Kidney epithelial cell (primary cell): ENCODE results near the gene CHCHD3. TPM values are rescaled to one million over a fixed set of nuclear protein-coding genes. Genes with fewer than 3 reads are reported as not detected.

Source experiments
- DNase-seq: peaks from one replicate; pipeline ENCODE4 v3.0.0-alpha.2; 2010; ENCODE audit warnings: low read depth
- H3K27me3 ChIP-seq: 2 replicates; pipeline ENCODE4 v1.6.0; 2011; ENCODE audit warnings: low read length; ENCODE audit not compliant: control insufficient read depth, insufficient read depth
- H3K36me3 ChIP-seq: 2 replicates; pipeline ENCODE4 v1.5.1; 2011; ENCODE audit warnings: low read length; ENCODE audit not compliant: control insufficient read depth, insufficient read depth
- H3K4me3 ChIP-seq: 2 replicates; pipeline ENCODE4 v1.5.1; 2011; ENCODE audit warnings: low read depth, mild to moderate bottlenecking, control low read depth, low read length
- CTCF ChIP-seq: IDR thresholded peaks from 2 replicates; pipeline ENCODE4 v1.5.1; 2011; ENCODE audit warnings: mild to moderate bottlenecking, moderate library complexity, low read length, control low read depth, inconsistent platforms; ENCODE audit not compliant: insufficient read depth, poor library complexity, severe bottlenecking
- total RNA-seq: library from RNA; depleted of rRNA; stranded (reverse); fragments of >200 nt; gene quantifications from 2 replicates; pipeline ENCODE4 v1.2.3, GENCODE V29; 2015

Gene CHCHD3
- total RNA-seq, 1 donor from 2014 or later, result 119 TPM

- no peak for TF ChIP-seq CTCF
Observed at GRCh38 chr7:132965951-132966350, 115.9 kb downstream of the CHCHD3 start.

GRCh38 chr7:132964876-132965275 lies 117.0 kb downstream of the CHCHD3 start:
- no peak for DNase-seq
- no peak for TF ChIP-seq CTCF
- no peaks in the 10 kb centered on the region for H3K36me3 ChIP-seq
- H3K27me3 ChIP-seq, result no peaks in the 10 kb centered on the region
- H3K4me3 ChIP-seq, result no peak overlapping the region

More at GRCh38 chr7:132965951-132966350, 115.9 kb downstream of the CHCHD3 start:
- no peak overlapping the region for H3K4me3 ChIP-seq
- H3K27me3 ChIP-seq, result no peaks in the 10 kb centered on the region
- DNase-seq, result no peak
- no peaks in the 10 kb centered on the region for H3K36me3 ChIP-seq

- no peak for DNase-seq
- Histone ChIP-seq H3K27me3 (no peaks in the 10 kb centered on the region), H3K4me3 (no peak overlapping the region), H3K36me3 (no peaks in the 10 kb centered on the region)
- TF ChIP-seq CTCF, result no peak
Observed at GRCh38 chr7:132959891-132960290, 122.0 kb downstream of the CHCHD3 start.

DNA sequence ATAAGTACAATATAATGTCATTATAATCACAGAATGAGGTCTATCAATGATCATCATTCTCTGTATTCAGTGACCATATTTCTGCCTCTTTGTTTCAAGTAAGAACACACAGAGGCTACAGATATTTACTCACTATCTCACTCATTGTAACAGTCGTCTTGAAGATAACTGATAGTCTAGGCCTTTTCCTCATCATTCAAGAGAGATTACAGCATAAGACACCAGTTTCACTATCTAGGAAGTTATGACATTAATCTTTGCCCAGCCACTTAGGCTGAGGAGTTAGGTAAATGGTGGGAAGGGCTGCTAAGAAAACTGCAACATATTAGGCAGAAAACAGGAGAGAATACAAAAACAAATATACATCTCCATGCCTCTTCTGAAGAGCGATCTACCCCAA lies 125.3 kb downstream of the CHCHD3 start:
- H3K36me3 ChIP-seq, result no peaks in the 10 kb centered on the region
- TF ChIP-seq CTCF, result no peak
- no peak for DNase-seq
- H3K27me3 ChIP-seq, result no peaks in the 10 kb centered on the region
- no peak overlapping the region for H3K4me3 ChIP-seq

DNA sequence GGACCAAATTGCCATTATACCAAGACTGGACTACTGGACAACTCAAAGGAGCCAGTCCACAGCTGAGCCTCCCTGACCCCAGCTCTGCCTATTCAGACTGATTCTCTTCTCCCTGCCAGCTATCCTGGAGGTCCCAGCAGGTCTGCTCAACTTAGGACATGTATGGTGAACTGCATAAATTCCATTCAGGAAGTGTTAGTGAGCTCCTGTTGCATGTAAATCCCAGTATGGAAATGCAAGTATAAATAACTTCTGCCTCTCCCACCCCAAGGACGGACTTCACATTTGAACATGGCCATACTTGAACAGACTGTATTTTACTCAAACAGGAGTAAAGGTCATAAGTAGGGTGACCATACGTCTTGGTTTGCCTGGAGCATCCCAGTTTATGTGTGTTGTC lies 128.4 kb downstream of the CHCHD3 start:
- Histone ChIP-seq H3K4me3 (no peak overlapping the region), H3K27me3 (no peaks in the 10 kb centered on the region), H3K36me3 (no peaks in the 10 kb centered on the region)
- no peak for TF ChIP-seq CTCF
- DNase-seq, result no peak

DNA sequence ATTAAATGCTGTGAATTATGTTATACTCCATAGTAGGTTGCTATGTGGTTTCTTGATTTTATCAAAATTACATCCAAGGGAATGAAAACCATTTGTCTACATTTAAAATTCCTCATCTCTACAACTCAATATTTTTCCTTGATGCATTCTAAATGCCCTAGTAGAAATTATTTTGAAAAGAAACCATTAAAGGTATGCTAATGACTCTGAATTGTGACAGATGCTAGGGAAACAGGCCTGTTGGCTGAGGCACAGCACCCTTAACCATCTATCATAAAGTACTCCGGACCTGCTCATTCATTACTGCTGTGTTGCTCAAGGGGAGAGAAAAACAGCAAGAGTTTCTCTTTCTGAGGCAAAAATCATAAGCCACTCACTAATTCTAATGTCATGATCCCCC lies 131.2 kb downstream of the CHCHD3 start:
- Histone ChIP-seq H3K27me3 (no peaks in the 10 kb centered on the region), H3K36me3 (no peaks in the 10 kb centered on the region), H3K4me3 (no peak overlapping the region)
- DNase-seq, result no peak
- TF ChIP-seq CTCF, result no peak
